K562 (cell line): ENCODE results near the gene HOXA13. TPM values are rescaled to one million over a fixed set of nuclear protein-coding genes. Genes with fewer than 3 reads are reported as not detected.

Experiments
- ATF3 ChIP-seq, 2 experiments: fragments of 450-650 bp in 1 of 2; sonication (generic) in 1 of 2; formaldehyde crosslinking in 1 of 2; IDR thresholded peaks in 1 of 2; conservative IDR thresholded peaks in 1 of 2; 2 replicates each; pipeline versions ENCODE4 v1.6.1 to v1.8.1; 2016 to 2023; ENCODE audit warnings: mild to moderate bottlenecking in 2 of 2, moderate library complexity in 2 of 2, inconsistent platforms in 1 of 2, missing genetic modification reagents in 1 of 2
- BRCA1 ChIP-seq, 2 experiments: fragments of 450-650 bp in 1 of 2; sonication (generic) in 1 of 2; formaldehyde crosslinking in 1 of 2; IDR thresholded peaks; 2 replicates each; pipeline versions ENCODE4 v1.5.0 to v1.6.1; 2017 to 2020; ENCODE audit warnings: mild to moderate bottlenecking in 1 of 2, missing genetic modification reagents in 1 of 2
- C11orf30 ChIP-seq: fragments of 450-650 bp; IDR thresholded peaks from 2 replicates; pipeline ENCODE4 v1.6.1; 2016; ENCODE audit warnings: low read depth, mild to moderate bottlenecking
- CEBPB ChIP-seq: fragments of 450-650 bp; IDR thresholded peaks from 2 replicates; pipeline ENCODE4 v1.6.1; 2016; ENCODE audit warnings: missing genetic modification characterization, missing compliant biosample characterization
- CREM ChIP-seq: IDR thresholded peaks from 2 replicates; pipeline ENCODE4 v1.6.1; 2014; ENCODE audit warnings: antibody characterized with exemption, low read depth
- ELF1 ChIP-seq: fragments of 200-800 bp; sonication (Bioruptor generic); IDR thresholded peaks from 2 replicates; pipeline ENCODE4 v1.6.1; 2016; ENCODE audit warnings: missing genetic modification characterization, missing compliant biosample characterization
- ELF2 ChIP-seq: fragments of 250-450 bp; sonication (Bioruptor Pico); IDR thresholded peaks from 2 replicates; pipeline ENCODE4 v1.5.0; 2021; ENCODE audit warnings: mild to moderate bottlenecking
- GTF2F1 ChIP-seq: IDR thresholded peaks from 2 replicates; pipeline ENCODE4 v1.6.1; 2011; ENCODE audit warnings: low read depth, low read length, improper control_type of control experiment
- HOXB6 ChIP-seq: fragments of 250-450 bp; sonication (Bioruptor Pico); IDR thresholded peaks from 2 replicates; pipeline ENCODE4 v1.5.1; 2022; ENCODE audit warnings: mild to moderate bottlenecking, borderline replicate concordance
- KHSRP ChIP-seq: fragments of 450-650 bp; IDR thresholded peaks from 2 replicates; pipeline ENCODE4 v1.6.1; 2017
- L3MBTL2 ChIP-seq: fragments of 450-650 bp; IDR thresholded peaks from 2 replicates; pipeline ENCODE4 v1.6.1; 2016; ENCODE audit warnings: mild to moderate bottlenecking, moderate library complexity
- NFATC3 ChIP-seq: fragments of 450-650 bp; IDR thresholded peaks from 2 replicates; pipeline ENCODE4 v1.6.1; 2017; ENCODE audit warnings: mild to moderate bottlenecking
- RAD21 ChIP-seq, 2 experiments: fragments of 250-450 bp in 1 of 2; fragments of 450-650 bp in 1 of 2; sonication (Bioruptor Pico) in 1 of 2; formaldehyde crosslinking in 1 of 2; IDR thresholded peaks in 1 of 2; conservative IDR thresholded peaks in 1 of 2; 2 replicates each; pipeline versions ENCODE4 v1.4.0 to v1.8.0; 2020 to 2022; ENCODE audit warnings: mild to moderate bottlenecking in 2 of 2, moderate library complexity in 1 of 2
- RBM15 ChIP-seq: fragments of 200-400 bp; formaldehyde crosslinking; IDR thresholded peaks from 2 replicates; pipeline ENCODE4 v1.6.1; 2018; ENCODE audit warnings: mild to moderate bottlenecking, low read length, moderate library complexity; ENCODE audit not compliant: insufficient read depth
- WHSC1 ChIP-seq: IDR thresholded peaks from one replicate; pipeline ENCODE4 v1.6.1; 2012; ENCODE audit warnings: low read length, control low read depth, inconsistent platforms
- ZBTB7A ChIP-seq: IDR thresholded peaks from 2 replicates; pipeline ENCODE4 v1.6.1; 2011; ENCODE audit warnings: low read depth, mild to moderate bottlenecking, low read length, moderate library complexity, borderline replicate concordance; ENCODE audit not compliant: control insufficient read depth
- ZNF124 ChIP-seq: sonication (generic); formaldehyde crosslinking; IDR thresholded peaks from 2 replicates; pipeline ENCODE4 v1.8.1; 2022; ENCODE audit warnings: missing genetic modification reagents
- ZNF445 ChIP-seq: fragments of 250-450 bp; sonication (Bioruptor Pico); IDR thresholded peaks from 2 replicates; pipeline ENCODE4 v1.4.0; 2020; ENCODE audit warnings: low read depth, mild to moderate bottlenecking, moderate library complexity
- ZNF586 ChIP-seq: fragments of 450-650 bp; formaldehyde crosslinking; conservative IDR thresholded peaks from 2 replicates; pipeline ENCODE4 v1.4.0; 2020; ENCODE audit warnings: mild to moderate bottlenecking, moderate library complexity
- ZNF592 ChIP-seq: fragments of 450-650 bp; IDR thresholded peaks from 2 replicates; pipeline ENCODE4 v1.6.1; 2017; ENCODE audit warnings: antibody characterized with exemption, mild to moderate bottlenecking
- polyA plus RNA-seq, 8 experiments: library from polyadenylated mRNA; depleted of rRNA in 4 of 8; stranded (reverse) in 5 of 8; unstranded in 3 of 8; fragments of >200 nt; fragmentation: Nextera tagmentation in 2 of 8; fragmentation: Illumina TruSeq in 1 of 8; extraction: Ambion mirVana in 2 of 8; extraction: Trizol in 1 of 8; gene quantifications; 2 replicates each; pipeline versions ENCODE4 v1.2.1 to v1.2.3, GENCODE V29; 2011 to 2014; ENCODE audit warnings: inconsistent platforms in 1 of 8, missing spikeins in 1 of 8
- total RNA-seq, 7 experiments: library from RNA; depleted of rRNA in 6 of 7; stranded (reverse); fragments of >200 nt in 6 of 7; fragmentation: Illumina TruSeq in 2 of 7; extraction: Trizol in 2 of 7; gene quantifications; 2 replicates each; pipeline versions ENCODE4 v1.2.1 to v1.2.3, GENCODE V29; 2011 to 2021; ENCODE audit warnings: low replicate concordance in 1 of 7
- TF ChIP-seq, protein P1 (sequence below): fragments of 450-650 bp; formaldehyde crosslinking; IDR thresholded peaks from 2 replicates; pipeline ENCODE4 v1.4.0; 2022; ENCODE audit warnings: mild to moderate bottlenecking, moderate library complexity

HOXA13 gene
- total and polyA plus RNA-seq, 9 of the 15 experiments (the other 6 are each of a cell fraction or from before 2014, with no cell fraction given) = not detected

DNA sequence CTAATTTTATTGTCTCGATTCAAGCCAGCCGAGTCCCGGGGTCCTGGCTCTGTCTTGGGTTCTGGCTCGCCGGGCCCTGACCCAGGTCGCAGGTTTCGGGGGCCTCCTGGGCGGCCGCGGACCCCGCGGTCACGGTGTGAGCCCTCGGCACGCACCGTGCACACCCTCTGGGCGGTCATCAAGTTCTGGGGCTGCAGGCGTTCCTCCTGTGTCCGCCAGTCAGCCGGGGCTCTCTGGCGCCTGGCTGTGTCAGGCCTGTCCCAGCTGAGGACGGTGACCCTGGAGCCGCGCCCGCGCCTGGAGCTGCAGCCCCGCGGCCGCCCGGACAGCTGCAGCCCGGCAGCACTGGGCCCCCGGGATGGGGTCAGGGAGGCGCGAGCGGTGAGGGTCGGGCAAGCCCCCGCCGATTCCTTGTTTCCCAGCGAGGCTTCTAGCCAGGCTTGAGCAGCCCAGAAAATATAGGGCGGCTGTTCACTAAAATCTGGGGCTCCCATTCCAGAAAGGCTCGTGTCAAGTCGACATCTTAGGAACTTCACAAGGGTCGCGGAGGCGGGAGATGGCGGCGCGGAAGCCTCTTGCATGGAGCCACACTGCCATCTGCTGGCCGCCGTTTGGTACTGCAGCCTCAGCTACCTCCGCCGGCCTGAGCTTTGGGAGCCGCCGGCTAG lies 39.2 kb downstream of the HOXA13 start (continued):
- TF ChIP-seq GTF2F1 = no peak
- no peak for TF ChIP-seq ZNF586 (CRISPR knock-in tag)
- no peak for TF ChIP-seq BRCA1 (IDR thresholded peaks at IDR 0.05)
- no peak for TF ChIP-seq BRCA1 (CRISPR knock-in tag; IDR thresholded peaks at IDR 0.05)
- TF ChIP-seq ZNF445 = no peak
- no peak for TF ChIP-seq HOXB6 (CRISPR knock-in tag)
- TF ChIP-seq KHSRP = no peak
- TF ChIP-seq CREM = no peak
- TF ChIP-seq ZNF124 = no peak
- peak; percentile 71; the same call in 1 of the 2 replicates for TF ChIP-seq ZBTB7A
- TF ChIP-seq L3MBTL2 = 0 out of 2 replicates have a peak, but pooled peaks have one; percentile 35
- TF ChIP-seq RAD21 (CRISPR knock-in tag; conservative IDR thresholded peaks at IDR 0.05 in 1 of 2, IDR thresholded peaks at IDR 0.05 in 1 of 2) = peak; percentile 89 to 91
- TF ChIP-seq ATF3 (IDR thresholded peaks at IDR 0.05) = no peak
- no peak for TF ChIP-seq ATF3 (CRISPR knock-in tag; conservative IDR thresholded peaks at IDR 0.05)
- no peak for TF ChIP-seq C11orf30
- TF ChIP-seq ELF1 = no peak
- no peak for TF ChIP-seq CEBPB (tag)
- no peak for TF ChIP-seq NFATC3
- TF ChIP-seq, protein P1, sequence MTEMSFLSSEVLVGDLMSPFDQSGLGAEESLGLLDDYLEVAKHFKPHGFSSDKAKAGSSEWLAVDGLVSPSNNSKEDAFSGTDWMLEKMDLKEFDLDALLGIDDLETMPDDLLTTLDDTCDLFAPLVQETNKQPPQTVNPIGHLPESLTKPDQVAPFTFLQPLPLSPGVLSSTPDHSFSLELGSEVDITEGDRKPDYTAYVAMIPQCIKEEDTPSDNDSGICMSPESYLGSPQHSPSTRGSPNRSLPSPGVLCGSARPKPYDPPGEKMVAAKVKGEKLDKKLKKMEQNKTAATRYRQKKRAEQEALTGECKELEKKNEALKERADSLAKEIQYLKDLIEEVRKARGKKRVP (CRISPR knock-in tag) = no peak
- TF ChIP-seq RBM15 = no peak
- TF ChIP-seq ZNF592 = no peak
- no peak for TF ChIP-seq ELF2
- no peak for TF ChIP-seq WHSC1
